ENCODE data around the gene MEF2D.
A peak's percentile ranks its signal among the peaks of the same experiment; 100 is the strongest.

Gene MEF2D

DNA sequence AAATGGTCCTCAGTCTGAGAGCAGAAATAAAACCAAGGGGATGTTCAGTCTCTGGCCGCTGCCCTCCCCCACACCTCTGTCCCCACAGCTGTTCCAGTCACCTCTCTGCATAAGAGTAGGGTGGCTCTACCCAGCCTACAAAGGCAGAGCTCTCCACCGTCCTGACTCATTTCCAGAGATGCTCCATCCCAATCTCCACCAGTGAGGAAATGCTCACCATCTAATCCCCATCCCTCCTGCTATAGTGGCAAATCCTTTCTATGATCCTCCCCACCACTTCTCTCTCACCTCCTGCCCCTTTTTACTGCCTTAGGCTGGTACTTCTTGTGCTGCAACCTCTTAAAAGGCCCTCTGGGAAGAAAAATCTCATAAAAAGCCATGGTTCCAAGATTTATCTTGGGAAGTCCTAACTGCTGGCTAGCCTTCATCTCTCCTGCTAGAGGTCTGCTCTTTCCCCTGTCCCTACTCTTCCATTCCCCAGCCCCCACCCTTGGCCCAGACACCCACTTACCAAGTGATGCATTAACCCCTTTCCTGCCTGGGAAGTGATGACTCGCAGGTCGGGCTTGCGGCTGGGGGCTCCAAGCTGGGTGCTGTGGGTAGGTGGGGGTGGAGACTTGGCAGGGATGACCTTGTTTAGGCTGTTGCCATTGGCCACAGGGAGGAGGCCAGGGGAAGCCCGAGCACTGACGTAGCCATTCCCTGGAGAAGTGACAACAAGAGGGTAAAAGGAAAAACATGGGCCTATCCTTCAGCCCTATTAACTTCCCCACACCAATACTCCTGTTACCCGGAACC lies 23.9 kb downstream of the MEF2D start:
- no peaks in the 10 kb centered on the region for H3K27me3 ChIP-seq (ENCODE audit: insufficient read depth, poor library complexity, severe bottlenecking)
- DNase-seq (ENCODE audit: low spot score) (no peak), ATAC-seq (ENCODE audit: low read depth) (peak; percentile 43; the same call in 2 of the 3 replicates)
- H3K9me3 ChIP-seq (ENCODE audit: severe bottlenecking): no peaks in the 10 kb centered on the region
- peaks cover 92% of the 10 kb centered on the region for H3K36me3 ChIP-seq (ENCODE audit: low read depth)
- no peak overlapping the region for H3K4me3 ChIP-seq (ENCODE audit: severe bottlenecking)
- H3K27ac ChIP-seq (ENCODE audit: poor library complexity, severe bottlenecking): no peak overlapping the region
- TF ChIP-seq, protein P1, sequence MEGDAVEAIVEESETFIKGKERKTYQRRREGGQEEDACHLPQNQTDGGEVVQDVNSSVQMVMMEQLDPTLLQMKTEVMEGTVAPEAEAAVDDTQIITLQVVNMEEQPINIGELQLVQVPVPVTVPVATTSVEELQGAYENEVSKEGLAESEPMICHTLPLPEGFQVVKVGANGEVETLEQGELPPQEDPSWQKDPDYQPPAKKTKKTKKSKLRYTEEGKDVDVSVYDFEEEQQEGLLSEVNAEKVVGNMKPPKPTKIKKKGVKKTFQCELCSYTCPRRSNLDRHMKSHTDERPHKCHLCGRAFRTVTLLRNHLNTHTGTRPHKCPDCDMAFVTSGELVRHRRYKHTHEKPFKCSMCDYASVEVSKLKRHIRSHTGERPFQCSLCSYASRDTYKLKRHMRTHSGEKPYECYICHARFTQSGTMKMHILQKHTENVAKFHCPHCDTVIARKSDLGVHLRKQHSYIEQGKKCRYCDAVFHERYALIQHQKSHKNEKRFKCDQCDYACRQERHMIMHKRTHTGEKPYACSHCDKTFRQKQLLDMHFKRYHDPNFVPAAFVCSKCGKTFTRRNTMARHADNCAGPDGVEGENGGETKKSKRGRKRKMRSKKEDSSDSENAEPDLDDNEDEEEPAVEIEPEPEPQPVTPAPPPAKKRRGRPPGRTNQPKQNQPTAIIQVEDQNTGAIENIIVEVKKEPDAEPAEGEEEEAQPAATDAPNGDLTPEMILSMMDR (IDR thresholded peaks at IDR 0.05; ENCODE audit: poor library complexity, severe bottlenecking): no peak
- no peaks in the 10 kb centered on the region for H3K4me1 ChIP-seq (ENCODE audit: insufficient read depth, poor library complexity, severe bottlenecking)

DNA sequence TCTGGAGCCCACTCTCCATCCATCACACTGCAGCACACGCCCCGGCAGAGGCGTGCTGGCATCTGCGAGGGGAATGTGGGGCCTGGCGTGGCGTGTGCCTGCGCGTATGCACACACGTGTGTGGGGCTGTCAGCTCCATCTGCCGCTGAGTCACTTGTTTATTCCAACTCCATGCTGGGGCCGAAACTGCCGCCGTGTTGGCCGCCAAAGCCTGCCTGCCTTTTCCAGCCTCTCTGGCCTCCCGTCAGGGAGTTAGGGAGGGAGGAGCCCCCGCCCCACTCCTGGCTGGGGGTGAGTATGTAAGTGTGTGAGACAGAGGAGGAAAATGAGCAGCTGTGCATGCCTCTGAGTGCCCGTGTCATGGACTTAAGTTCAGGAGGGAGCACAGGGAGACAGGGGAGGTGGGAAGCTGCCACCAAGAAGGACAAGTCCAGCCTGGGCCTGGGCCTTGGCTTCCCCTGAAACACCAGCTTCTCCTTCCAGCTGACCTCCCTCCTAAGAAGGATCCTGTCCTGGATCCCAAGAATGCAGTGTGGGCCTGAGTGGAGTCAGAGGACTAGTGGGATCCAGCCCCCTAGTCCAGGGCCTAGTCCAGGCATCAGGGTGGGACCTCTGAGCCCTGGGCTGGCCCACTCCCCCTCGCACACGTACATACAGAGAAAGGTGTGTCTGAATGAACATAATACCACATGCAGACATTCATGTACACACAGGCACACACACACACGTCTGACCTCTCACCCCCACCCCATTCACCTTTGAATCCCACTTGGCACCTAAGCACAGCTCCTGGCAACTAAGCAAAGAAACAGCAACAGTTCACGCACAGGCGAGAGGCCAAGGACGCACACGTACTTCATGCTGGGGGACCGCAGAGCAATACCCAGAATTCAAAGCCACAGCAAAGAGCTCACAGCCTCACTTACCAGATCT lies 24.7 kb downstream of the MEF2D start:
- peaks cover 90% of the 10 kb centered on the region for H3K36me3 ChIP-seq (ENCODE audit: low read depth)
- H3K4me1 ChIP-seq (ENCODE audit: insufficient read depth, poor library complexity, severe bottlenecking): no peaks in the 10 kb centered on the region
- H3K27me3 ChIP-seq (ENCODE audit: insufficient read depth, poor library complexity, severe bottlenecking): no peaks in the 10 kb centered on the region
- ATAC-seq (ENCODE audit: low read depth) (no peak), DNase-seq (ENCODE audit: low spot score) (no peak)
- H3K9me3 ChIP-seq (ENCODE audit: severe bottlenecking): no peaks in the 10 kb centered on the region
- no peak overlapping the region for H3K4me3 ChIP-seq (ENCODE audit: severe bottlenecking)
- no peak overlapping the region for H3K27ac ChIP-seq (ENCODE audit: poor library complexity, severe bottlenecking)
- TF ChIP-seq, protein P1 (IDR thresholded peaks at IDR 0.05; ENCODE audit: poor library complexity, severe bottlenecking): no peak

DNA sequence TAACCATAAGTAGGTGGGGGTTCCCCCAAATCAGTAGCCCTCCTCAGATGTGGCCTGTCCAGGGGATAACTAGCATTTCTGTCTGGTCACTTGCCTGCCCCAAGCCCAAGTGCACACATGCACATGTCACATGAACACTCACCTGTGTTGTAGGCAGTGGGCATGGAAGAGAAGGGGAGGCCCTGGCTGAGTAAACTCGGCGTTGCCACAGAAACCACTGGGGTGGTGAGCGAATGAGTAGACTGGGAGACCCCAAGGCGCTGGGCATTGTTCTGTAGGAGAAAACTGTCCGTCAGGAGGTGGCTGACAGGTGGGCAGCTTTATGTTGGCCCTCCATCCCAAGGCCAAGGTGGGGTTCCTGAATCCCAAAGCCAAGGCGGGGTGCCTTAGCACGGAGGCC lies 25.6 kb downstream of the MEF2D start:
- H3K9me3 ChIP-seq (ENCODE audit: severe bottlenecking): no peaks in the 10 kb centered on the region
- TF ChIP-seq, protein P1 (IDR thresholded peaks at IDR 0.05; ENCODE audit: poor library complexity, severe bottlenecking): no peak
- DNase-seq (ENCODE audit: low spot score) (no peak), ATAC-seq (ENCODE audit: low read depth) (no peak)
- no peaks in the 10 kb centered on the region for H3K27me3 ChIP-seq (ENCODE audit: insufficient read depth, poor library complexity, severe bottlenecking)
- no peak overlapping the region for H3K27ac ChIP-seq (ENCODE audit: poor library complexity, severe bottlenecking)
- H3K4me3 ChIP-seq (ENCODE audit: severe bottlenecking): no peak overlapping the region
- no peaks in the 10 kb centered on the region for H3K4me1 ChIP-seq (ENCODE audit: insufficient read depth, poor library complexity, severe bottlenecking)
- H3K36me3 ChIP-seq (ENCODE audit: low read depth): peaks cover 88% of the 10 kb centered on the region

DNA sequence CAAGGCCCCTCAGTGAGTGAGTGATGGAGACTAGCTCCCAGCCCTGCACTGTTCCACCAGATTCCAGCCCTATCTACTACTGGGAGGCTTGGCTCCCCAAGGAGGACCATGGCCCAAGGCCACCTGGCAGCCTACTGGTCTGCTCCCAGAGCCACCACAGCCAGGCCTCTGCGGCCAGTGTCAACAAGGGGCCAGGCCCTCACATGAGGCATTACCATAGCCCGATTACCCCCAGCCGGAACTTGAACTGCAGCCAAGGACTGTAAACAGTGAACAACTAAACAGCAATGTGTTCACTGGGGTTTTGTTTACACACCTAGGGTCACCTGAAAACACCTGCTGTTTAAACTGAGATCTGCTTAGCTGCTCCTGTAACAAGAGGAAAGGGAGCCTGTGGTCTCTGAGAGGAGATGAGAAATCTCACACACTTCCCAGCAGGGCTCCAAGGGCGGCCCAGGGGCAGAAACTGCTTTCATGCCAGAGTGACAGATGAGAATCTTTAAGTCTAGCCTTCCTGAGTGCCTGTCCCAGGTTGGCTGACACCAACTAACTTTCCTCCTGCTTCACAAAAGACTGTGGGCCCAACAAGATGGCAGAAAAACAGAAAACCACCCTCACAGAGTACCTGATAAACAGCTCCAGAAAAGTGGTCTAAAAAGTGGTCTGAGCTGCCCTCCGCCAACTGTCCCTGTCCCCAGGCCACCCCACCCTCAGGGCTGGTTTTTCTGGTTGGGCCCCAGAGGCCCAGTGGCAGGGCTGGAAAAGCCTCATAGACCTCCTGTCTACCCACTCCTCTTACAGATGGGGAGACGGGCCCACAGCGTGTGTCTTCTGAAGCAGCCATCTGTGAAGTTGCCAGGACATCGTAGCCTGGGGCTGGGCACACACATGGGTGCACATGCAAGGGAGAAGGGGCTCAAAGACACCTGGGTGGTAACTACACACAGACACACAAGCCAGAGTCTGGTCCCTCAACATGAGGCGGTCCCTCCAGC lies 28.8 kb downstream of the MEF2D start:
- Histone ChIP-seq H3K4me3 (ENCODE audit: severe bottlenecking) (no peak overlapping the region), H3K36me3 (ENCODE audit: low read depth) (peaks cover 73% of the 10 kb centered on the region), H3K27me3 (ENCODE audit: insufficient read depth, poor library complexity, severe bottlenecking) (no peaks in the 10 kb centered on the region), H3K27ac (ENCODE audit: poor library complexity, severe bottlenecking) (no peak overlapping the region), H3K4me1 (ENCODE audit: insufficient read depth, poor library complexity, severe bottlenecking) (no peaks in the 10 kb centered on the region), H3K9me3 (ENCODE audit: severe bottlenecking) (no peaks in the 10 kb centered on the region)
- DNase-seq (ENCODE audit: low spot score) (no peak), ATAC-seq (ENCODE audit: low read depth) (peak; percentile 43; the same call in 2 of the 3 replicates)
- TF ChIP-seq, protein P1 (IDR thresholded peaks at IDR 0.05; ENCODE audit: poor library complexity, severe bottlenecking): no peak
